Mammary epithelial cell (primary cell): ENCODE data around the gene RABGAP1L.
"Not testable (repeated sequence)": the region's sequence is repeated elsewhere in the genome, so short reads cannot be mapped to it uniquely, and the experiment has no call there.

Source experiments
- CTCF ChIP-seq, 2 donors: IDR thresholded peaks in 1 of 2; conservative IDR thresholded peaks in 1 of 2; 2 replicates each; pipeline ENCODE4 v1.5.1; 2011 to 2012; ENCODE audit warnings: inconsistent platforms in 2 of 2, low read length in 2 of 2, mild to moderate bottlenecking in 2 of 2, control low read depth in 1 of 2, low read depth in 1 of 2; ENCODE audit not compliant: insufficient read depth in 1 of 2; ENCODE audit errors: extremely low read depth in 1 of 2
- EZH2 ChIP-seq: IDR thresholded peaks from 2 replicates; pipeline ENCODE4 v1.6.1; 2012; ENCODE audit warnings: low read length, inconsistent platforms, borderline replicate concordance

GRCh38 chr1:174516755-174517154 is 357.4 kb downstream of the RABGAP1L start:
- TF ChIP-seq CTCF (conservative IDR thresholded peaks at IDR 0.05 in 1 of 2, IDR thresholded peaks at IDR 0.05 in 1 of 2; ENCODE audit: extremely low read depth in 1 of 2, insufficient read depth in 1 of 2, low read depth in 1 of 2, low read length in 2 of 2); EZH2: not testable (repeated sequence)
